Measurements from ENCODE around the gene DPH3.
A peak's percentile ranks its signal among the peaks of the same experiment; 100 is the strongest.

Gene DPH3

GRCh38 chr3:16255326-16255725, 9.4 kb downstream of the DPH3 start:
- DNase-seq (ENCODE audit: low read depth), result no peak

GRCh38 chr3:16254916-16255315, 9.8 kb downstream of the DPH3 start:
- DNase-seq (ENCODE audit: low read depth), result no peak

GRCh38 chr3:16253601-16254000, 11.1 kb downstream of the DPH3 start:
- DNase-seq (ENCODE audit: low read depth), result no peak

- DNase-seq (ENCODE audit: low read depth), result no peak
These were observed 11.8 kb downstream of the DPH3 start for GRCh38 chr3:16252988-16253387.

GRCh38 chr3:16252243-16252978, 12.3 kb downstream of the DPH3 start:
- no peak for DNase-seq (ENCODE audit: low read depth)

- DNase-seq (ENCODE audit: low read depth), result no peak
These were observed 13.2 kb downstream of the DPH3 start for GRCh38 chr3:16251316-16252085.

- no peak for DNase-seq (ENCODE audit: low read depth)
These were observed 14.9 kb downstream of the DPH3 start for GRCh38 chr3:16249886-16250285.

- peak; percentile 66 for DNase-seq (ENCODE audit: low read depth)
These were observed 15.4 kb downstream of the DPH3 start for GRCh38 chr3:16249336-16249735.

GRCh38 chr3:16248556-16248955, 16.2 kb downstream of the DPH3 start:
- no peak for DNase-seq (ENCODE audit: low read depth)

GRCh38 chr3:16247282-16248061, 17.3 kb downstream of the DPH3 start:
- peak; percentile 83 for DNase-seq (ENCODE audit: low read depth)

GRCh38 chr3:16245609-16246008, 19.1 kb downstream of the DPH3 start:
- no peak for DNase-seq (ENCODE audit: low read depth)

- peak; percentile 34 for DNase-seq (ENCODE audit: low read depth)
These were observed 20.8 kb downstream of the DPH3 start for GRCh38 chr3:16243706-16244490.

GRCh38 chr3:16242177-16242576, 22.6 kb downstream of the DPH3 start:
- DNase-seq (ENCODE audit: low read depth), result no peak

GRCh38 chr3:16241225-16241624, 23.5 kb downstream of the DPH3 start:
- DNase-seq (ENCODE audit: low read depth), result no peak

- peak; percentile 78 for DNase-seq (ENCODE audit: low read depth)
These were observed 24.3 kb downstream of the DPH3 start for GRCh38 chr3:16240229-16241023.

GRCh38 chr3:16239780-16240179, 25.0 kb downstream of the DPH3 start:
- DNase-seq (ENCODE audit: low read depth), result no peak

GRCh38 chr3:16239086-16239770, 25.5 kb downstream of the DPH3 start:
- DNase-seq (ENCODE audit: low read depth), result no peak

- no peak for DNase-seq (ENCODE audit: low read depth)
These were observed 27.8 kb downstream of the DPH3 start for GRCh38 chr3:16236856-16237393.

GRCh38 chr3:16236030-16236639, 28.6 kb downstream of the DPH3 start:
- no peak for DNase-seq (ENCODE audit: low read depth)

- no peak for DNase-seq (ENCODE audit: low read depth)
These were observed 30.5 kb downstream of the DPH3 start for GRCh38 chr3:16234281-16234680.

All from ELR (cell line).